A673 (cell line): ENCODE measurements around the gene ACADSB. TPM values are rescaled to one million over a fixed set of nuclear protein-coding genes. Genes with fewer than 3 reads are reported as not detected.

ENCODE experiments used
- BruUV-seq: library from RNA; stranded (reverse); fragments of 400-500 nt; replicated peaks from 2 replicates; lab custom pipeline; 2021; lab: Mats Ljungman, UMichigan
- CTCF ChIA-PET: fragments of 300-600 bp; sonication (Branson Sonifier 250); formaldehyde crosslinking; loops from one replicate; lab custom pipeline; 2022; ENCODE audit warnings: antibody characterized with exemption; lab: Charles Lee
- POLR2A ChIA-PET: fragments of 300-600 bp; sonication (Branson Sonifier 250); formaldehyde crosslinking; loops from one replicate; lab custom pipeline; 2022; ENCODE audit warnings: antibody characterized with exemption; ENCODE audit not compliant: low non-redundant PET; lab: Charles Lee
- DNase-seq: peaks from one replicate; pipeline ENCODE4 v3.0.0-alpha.2; 2015; ENCODE audit warnings: low spot score
- H3K27ac ChIP-seq: fragments of 200-600 bp; sonication (generic); 2 replicates; pipeline ENCODE4 v1.5.1; 2016; ENCODE audit warnings: mixed run types, low read depth, mild to moderate bottlenecking, mixed read lengths, antibody characterized with exemption, low read length; ENCODE audit not compliant: poor library complexity, severe bottlenecking
- H3K27me3 ChIP-seq: fragments of 200-600 bp; sonication (generic); replicated peaks from 2 replicates; pipeline ENCODE4 v1.6.1; 2017; ENCODE audit warnings: mixed run types, low read depth, mild to moderate bottlenecking, mixed read lengths, antibody characterized with exemption, low read length; ENCODE audit not compliant: insufficient read depth, poor library complexity
- H3K36me3 ChIP-seq: fragments of 200-600 bp; sonication (generic); 2 replicates; pipeline ENCODE4 v1.6.1; 2016; ENCODE audit warnings: mixed run types, mild to moderate bottlenecking, mixed read lengths, antibody characterized with exemption, low read length; ENCODE audit not compliant: insufficient read depth, poor library complexity, severe bottlenecking
- H3K4me1 ChIP-seq: fragments of 200-600 bp; sonication (generic); 2 replicates; pipeline ENCODE4 v1.6.1; 2017; ENCODE audit warnings: mixed run types, mild to moderate bottlenecking, mixed read lengths, antibody characterized with exemption, low read length; ENCODE audit not compliant: insufficient read depth, poor library complexity, severe bottlenecking
- H3K4me3 ChIP-seq: fragments of 200-600 bp; sonication (generic); 2 replicates; pipeline ENCODE4 v1.5.1; 2016; ENCODE audit warnings: low read depth, mixed run types, mild to moderate bottlenecking, mixed read lengths, low read length; ENCODE audit not compliant: poor library complexity, severe bottlenecking
- H3K9me3 ChIP-seq: fragments of 200-600 bp; sonication (generic); 2 replicates; pipeline ENCODE4 v1.6.1; 2016; ENCODE audit warnings: mixed run types, low read depth, mild to moderate bottlenecking, mixed read lengths, antibody characterized with exemption, low read length; ENCODE audit not compliant: poor library complexity, severe bottlenecking
- CTCF ChIP-seq: fragments of 300-800, 200-600 bp; sonication (generic); conservative IDR thresholded peaks from 2 replicates; pipeline ENCODE4 v1.5.1; 2017; ENCODE audit warnings: low read depth, mild to moderate bottlenecking, antibody characterized with exemption, low read length, moderate library complexity, mixed read lengths
- EZH2 ChIP-seq: fragments of 200-600 bp; sonication (generic); IDR thresholded peaks from 2 replicates; pipeline ENCODE4 v1.6.1; 2017; ENCODE audit warnings: borderline replicate concordance, low read depth, mild to moderate bottlenecking, mixed read lengths, antibody characterized with exemption, low read length; ENCODE audit not compliant: poor library complexity, severe bottlenecking
- intact Hi-C: fragments of 100-400 bp; cut with micrococcal nuclease; formaldehyde crosslinking; loops from one replicate; pipeline ENCODE4 v1.10.0; 2022; ENCODE audit not compliant: unreplicated experiment
- total RNA-seq: library from RNA; stranded (reverse); gene quantifications from 2 replicates; pipeline ENCODE4 v1.2.3, GENCODE V29; 2021

The ACADSB gene
- total RNA-seq, 1 experiment from 2014 or later = 20.4 TPM

GRCh38 chr10:122968698-122969097 lies 40.1 kb upstream of the ACADSB start:
- DNase-seq = no peak
- Histone ChIP-seq H3K9me3 (no peaks in the 10 kb centered on the region), H3K4me3 (no peak overlapping the region), H3K36me3 (no peaks in the 10 kb centered on the region), H3K27ac (no peak overlapping the region), H3K4me1 (no peaks in the 10 kb centered on the region), H3K27me3 (no peaks in the 10 kb centered on the region)
- no TSS peak for BruUV-seq
- POLR2A ChIA-PET = no interaction called here
- CTCF ChIA-PET = no interaction called here
- TF ChIP-seq CTCF = no peak
- TF ChIP-seq EZH2 = no peak
- intact Hi-C loops = no loop called here

GRCh38 chr10:122974023-122974422 lies 34.8 kb upstream of the ACADSB start:
- POLR2A ChIA-PET = no interaction called here
- intact Hi-C loops = no loop called here
- H3K4me1 ChIP-seq = no peaks in the 10 kb centered on the region
- no peak overlapping the region for H3K27ac ChIP-seq
- no peaks in the 10 kb centered on the region for H3K9me3 ChIP-seq
- H3K36me3 ChIP-seq = no peaks in the 10 kb centered on the region
- peak; percentile 6 for DNase-seq
- no peaks in the 10 kb centered on the region for H3K27me3 ChIP-seq
- TF ChIP-seq EZH2 (no peak), CTCF (no peak)
- BruUV-seq = no TSS peak
- CTCF ChIA-PET = no interaction called here
- no peak overlapping the region for H3K4me3 ChIP-seq

GRCh38 chr10:122974543-122975064 lies 34.2 kb upstream of the ACADSB start:
- no peaks in the 10 kb centered on the region for H3K4me1 ChIP-seq
- H3K27ac ChIP-seq = no peak overlapping the region
- H3K9me3 ChIP-seq = no peaks in the 10 kb centered on the region
- no peak for DNase-seq
- no TSS peak for BruUV-seq
- no peaks in the 10 kb centered on the region for H3K36me3 ChIP-seq
- ChIA-PET POLR2A (no interaction called here), CTCF (no interaction called here)
- TF ChIP-seq EZH2 (no peak), CTCF (no peak)
- no peak overlapping the region for H3K4me3 ChIP-seq
- intact Hi-C loops = no loop called here
- H3K27me3 ChIP-seq = no peaks in the 10 kb centered on the region
